D721Med (cell line): ENCODE data around the gene GNGT2.

Experiments
- DNase-seq: peaks from one replicate; pipeline ENCODE4 v3.0.0; 2011; ENCODE audit warnings: low spot score; ENCODE audit not compliant: insufficient read length
- FAIRE-seq: peaks from 2 replicates; lab custom pipeline; 2011; peaks lifted over from hg19 to GRCh38; lab: Jason Lieb, UNC
- CTCF ChIP-seq: IDR thresholded peaks from 2 replicates; pipeline ENCODE4 v1.5.1; 2012; ENCODE audit warnings: mild to moderate bottlenecking, control low read depth; ENCODE audit not compliant: insufficient read depth; ENCODE audit errors: missing control alignments

GNGT2 gene

GRCh38 chr17:49210158-49211029 lies at the start of gene GNGT2, which contains the start of gene ABI3:
TSS of gene GNGT2 (minus strand) at chr17:49210574. CDS start at chr17:49207422, 3,152 bp downstream.
TSS of gene ABI3 (plus strand) at chr17:49210707. CDS start at chr17:49210725, 18 bp downstream.
- no peak for DNase-seq
- no peak for FAIRE-seq
- TF ChIP-seq CTCF = no peak

- TF ChIP-seq CTCF = no peak
- no peak for DNase-seq
- FAIRE-seq = no peak
These were observed 49.3 kb upstream of the GNGT2 start for GRCh38 chr17:49259663-49260010.

- FAIRE-seq (no peak), DNase-seq (no peak)
- no peak for TF ChIP-seq CTCF
These were observed 48.0 kb upstream of the GNGT2 start for GRCh38 chr17:49258394-49258793.

GRCh38 chr17:49255125-49255524 lies 44.8 kb upstream of the GNGT2 start:
- FAIRE-seq = no peak
- TF ChIP-seq CTCF = no peak
- no peak for DNase-seq

- DNase-seq (no peak), FAIRE-seq (no peak)
- no peak for TF ChIP-seq CTCF
These were observed 43.7 kb upstream of the GNGT2 start for GRCh38 chr17:49254066-49254465.

GRCh38 chr17:49252148-49252695 lies 41.8 kb upstream of the GNGT2 start:
- FAIRE-seq (no peak), DNase-seq (no peak)
- TF ChIP-seq CTCF = no peak

GRCh38 chr17:49249890-49250522 lies 39.6 kb upstream of the GNGT2 start:
- DNase-seq (no peak), FAIRE-seq (no peak)
- TF ChIP-seq CTCF = no peak
